HG03060 (cell line): ENCODE data around the gene RHBDD1.
A peak's percentile ranks its signal among the peaks of the same experiment; 100 is the strongest.

ENCODE experiments used
- ATAC-seq: cut with Tn5 transposase; IDR thresholded peaks from one replicate; pipeline ENCODE4 v1.9.1; 2021; ENCODE audit warnings: low read depth, moderate number of reproducible peaks; ENCODE audit not compliant: unreplicated experiment

Gene RHBDD1

DNA sequence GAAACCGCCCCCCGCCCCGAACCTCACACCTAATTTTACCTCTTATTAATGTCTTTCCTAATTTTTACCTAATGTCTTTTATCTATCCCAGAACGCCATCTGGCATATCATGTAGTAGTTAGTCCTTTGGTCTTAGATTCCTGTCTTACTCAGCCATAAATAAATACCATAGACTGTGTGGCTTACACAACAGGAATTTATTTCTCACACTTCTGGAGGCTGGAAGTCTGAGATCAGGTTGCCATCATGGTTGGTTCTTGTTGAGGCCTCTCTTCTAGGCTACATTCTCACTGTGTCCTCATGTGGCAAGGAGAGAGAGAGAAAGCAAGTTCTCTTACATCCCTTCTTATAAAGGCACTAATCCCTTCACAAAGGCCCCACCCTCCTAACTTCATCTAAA lies 46.8 kb downstream of the RHBDD1 start:
- no peak for ATAC-seq

DNA sequence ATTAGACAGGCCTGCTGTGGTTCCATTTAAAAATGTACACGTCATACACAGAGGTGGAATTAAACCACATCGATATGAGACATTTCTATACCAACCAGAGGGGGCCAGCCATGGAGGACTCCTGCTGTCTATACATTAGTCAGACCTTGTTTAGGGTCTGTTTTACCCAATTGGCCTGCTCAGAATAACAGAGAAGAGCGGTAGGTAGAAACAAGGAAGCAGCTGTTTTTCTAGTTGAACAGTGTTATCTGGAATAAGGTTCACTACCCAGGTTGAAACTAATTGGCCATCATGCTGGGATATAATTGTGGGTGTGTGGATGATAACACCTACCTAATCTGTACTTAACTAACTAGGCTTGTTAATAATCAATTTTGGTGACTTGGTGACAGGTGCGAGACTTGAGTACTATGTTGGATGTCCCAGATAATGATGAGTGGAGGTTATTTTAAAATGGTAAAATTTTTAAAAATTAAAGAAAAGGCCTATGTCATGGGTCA lies 47.5 kb downstream of the RHBDD1 start:
- ATAC-seq: no peak

DNA sequence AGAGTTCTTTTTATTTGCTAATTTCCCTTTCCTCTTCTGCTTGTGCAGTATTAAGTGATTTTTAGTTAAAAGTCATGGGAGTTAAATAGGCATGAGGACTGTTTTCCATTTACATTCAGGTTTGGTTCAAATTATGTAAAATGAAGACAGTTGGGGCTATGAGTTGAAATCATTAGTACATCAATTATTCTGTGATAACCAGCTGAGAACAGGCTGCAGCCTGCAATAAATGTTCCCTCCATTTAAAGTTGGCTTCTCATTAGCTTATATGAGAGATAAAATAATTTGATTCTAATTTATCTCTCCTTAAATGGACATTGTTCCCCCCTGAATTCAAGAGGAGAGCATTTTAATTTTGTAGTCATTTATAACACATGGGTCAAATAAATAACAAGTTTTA lies 48.3 kb downstream of the RHBDD1 start:
- ATAC-seq: no peak

DNA sequence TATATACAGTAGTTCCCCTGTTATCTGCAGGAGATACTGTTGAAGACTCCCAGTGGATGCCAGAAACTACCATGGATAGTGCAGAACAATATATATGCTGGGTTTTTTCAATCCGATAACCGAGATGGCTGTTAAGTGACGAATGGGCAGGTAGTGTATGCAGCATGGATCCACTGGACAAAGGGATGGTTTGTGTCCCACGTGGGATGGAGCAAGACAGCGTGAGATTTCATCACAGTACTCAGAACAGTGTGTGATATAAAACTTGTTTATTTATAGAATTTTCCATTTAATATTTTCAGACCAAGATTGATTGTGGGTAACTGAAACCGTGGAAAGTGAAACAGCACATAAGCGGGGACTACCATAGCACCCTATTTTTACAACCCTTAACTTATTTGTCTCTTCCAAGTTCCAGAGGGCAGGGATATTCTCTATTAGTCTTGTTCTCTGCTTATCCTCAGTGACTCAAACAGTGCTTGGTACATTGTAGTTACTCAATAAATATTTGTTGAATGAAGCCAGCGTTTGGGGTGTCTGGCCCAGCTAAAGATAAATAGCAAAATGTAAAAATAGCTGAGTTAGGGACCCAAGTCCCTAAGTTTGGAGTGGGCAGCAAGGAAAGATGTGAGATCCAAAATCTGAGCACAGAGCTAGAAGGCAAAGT lies 50.0 kb downstream of the RHBDD1 start:
- ATAC-seq: no peak

DNA sequence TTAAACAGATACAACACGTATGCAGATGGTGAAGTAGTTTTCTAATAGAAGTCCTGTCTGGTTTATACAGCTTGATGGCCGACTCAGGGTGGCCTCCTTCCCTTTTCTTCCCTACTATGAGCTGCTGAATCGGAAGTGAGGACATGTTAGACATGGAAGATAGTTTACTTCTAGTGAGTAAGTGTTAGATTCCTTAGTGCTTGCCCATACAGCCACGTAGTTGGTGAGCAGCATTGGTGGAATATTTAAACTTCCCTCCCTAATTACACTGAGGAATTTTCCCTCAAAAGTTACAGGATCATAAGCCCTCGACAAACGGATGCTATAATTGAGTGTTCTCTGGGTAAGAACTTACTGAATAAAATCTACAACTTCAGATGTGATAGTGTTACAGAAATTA lies 52.1 kb downstream of the RHBDD1 start:
- no peak for ATAC-seq

DNA sequence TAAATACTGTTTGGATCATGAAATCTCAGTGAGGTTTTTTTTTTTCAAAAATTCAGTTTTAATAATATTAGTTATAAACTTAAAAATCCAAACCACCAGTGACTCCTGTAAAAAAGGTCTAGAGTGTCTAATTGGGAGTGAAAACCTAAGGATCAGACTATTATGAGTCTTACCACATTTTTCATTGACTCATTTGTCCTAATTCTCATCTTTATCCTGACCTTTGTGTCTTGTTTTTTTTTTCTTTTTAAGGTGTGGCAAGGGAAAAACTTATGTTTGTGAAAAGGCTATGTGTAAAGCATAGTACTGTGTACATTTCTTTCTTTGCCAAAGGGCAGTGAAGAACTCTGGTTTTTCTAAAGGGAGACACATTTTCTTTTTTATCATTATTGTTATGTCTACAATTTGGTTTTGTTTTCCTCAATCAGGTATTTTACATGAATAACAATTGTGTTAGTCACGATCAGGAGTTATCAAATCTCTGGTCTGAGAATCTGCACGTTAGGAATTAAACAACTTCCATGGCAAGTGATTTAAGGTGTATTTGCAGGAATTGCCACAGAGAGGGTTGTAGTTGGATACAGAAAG lies 52.6 kb downstream of the RHBDD1 start:
- ATAC-seq: no peak

DNA sequence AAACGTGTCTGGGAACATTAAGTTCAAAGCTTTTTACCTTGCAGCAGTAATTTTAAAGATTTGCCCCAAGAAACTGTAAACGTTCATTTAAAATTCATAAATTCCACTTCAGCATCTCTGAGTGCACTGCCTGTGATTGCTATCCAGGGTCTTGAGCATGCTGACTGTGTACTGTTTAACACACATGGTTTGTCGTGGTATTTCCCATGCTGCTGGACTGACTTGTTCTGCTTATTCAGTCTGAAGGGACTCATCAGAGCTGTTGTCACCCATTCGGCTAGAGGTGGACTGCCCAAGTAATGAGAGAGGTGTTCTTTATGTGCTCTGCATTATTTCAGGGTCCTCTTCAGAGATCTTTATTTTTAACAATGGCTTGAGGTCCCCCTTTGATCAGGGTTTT lies 53.1 kb downstream of the RHBDD1 start:
- no peak for ATAC-seq

DNA sequence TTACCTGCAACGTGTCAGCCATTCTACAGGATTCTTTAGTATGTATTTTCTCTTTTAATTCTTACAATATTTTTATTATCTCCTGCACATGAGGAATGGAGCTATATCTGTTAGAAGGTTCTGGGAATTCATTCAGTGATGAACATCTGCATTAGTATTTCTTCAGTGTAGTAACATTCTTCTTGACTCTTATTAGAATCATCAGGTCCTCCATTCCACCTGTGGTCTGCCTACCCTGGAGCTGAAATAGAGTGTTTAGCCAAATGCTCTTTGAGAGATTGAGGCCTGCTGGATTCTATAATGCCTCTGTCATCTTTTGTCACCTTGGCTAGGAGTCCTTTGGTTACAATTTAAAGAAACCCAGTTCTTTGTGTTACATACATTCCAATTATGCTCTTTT lies 54.4 kb downstream of the RHBDD1 start:
- no peak for ATAC-seq

DNA sequence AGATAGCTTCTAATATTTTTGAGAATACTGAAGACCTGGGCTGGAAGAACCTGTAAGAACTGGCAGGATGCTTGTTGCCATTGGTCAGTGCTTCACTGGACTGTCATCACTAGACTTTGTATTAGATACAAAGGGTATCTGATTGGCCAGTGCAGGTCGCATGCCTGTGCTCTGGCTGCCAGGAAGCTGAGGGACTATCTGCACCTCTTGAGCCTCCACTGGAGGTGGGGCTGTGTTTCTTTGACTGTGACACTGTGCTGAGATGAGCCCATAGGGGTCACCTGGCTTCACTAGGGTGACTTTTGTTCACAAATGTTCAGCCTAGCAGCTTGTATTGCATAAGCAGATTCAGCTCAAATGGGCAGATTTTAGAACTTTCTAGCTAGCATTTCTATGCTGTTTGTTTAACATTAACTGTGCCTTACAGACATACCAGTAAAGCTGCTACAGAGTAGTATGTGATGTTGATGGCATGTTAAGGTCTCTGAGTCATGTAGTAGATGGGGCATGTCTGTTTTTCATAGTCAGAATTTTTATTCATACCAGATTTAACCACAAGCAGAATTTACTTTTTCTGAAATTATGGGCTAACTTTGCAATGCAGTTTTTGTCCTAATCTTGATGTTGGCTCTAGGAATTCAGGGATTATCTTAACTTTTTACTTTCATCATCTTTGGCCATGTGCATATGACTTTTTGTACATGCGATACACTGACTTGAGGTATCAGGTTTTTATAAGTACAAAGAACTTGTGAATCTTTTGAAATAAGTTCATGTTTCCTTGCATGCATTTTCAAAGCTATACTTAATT lies 56.1 kb downstream of the RHBDD1 start:
- no peak for ATAC-seq

DNA sequence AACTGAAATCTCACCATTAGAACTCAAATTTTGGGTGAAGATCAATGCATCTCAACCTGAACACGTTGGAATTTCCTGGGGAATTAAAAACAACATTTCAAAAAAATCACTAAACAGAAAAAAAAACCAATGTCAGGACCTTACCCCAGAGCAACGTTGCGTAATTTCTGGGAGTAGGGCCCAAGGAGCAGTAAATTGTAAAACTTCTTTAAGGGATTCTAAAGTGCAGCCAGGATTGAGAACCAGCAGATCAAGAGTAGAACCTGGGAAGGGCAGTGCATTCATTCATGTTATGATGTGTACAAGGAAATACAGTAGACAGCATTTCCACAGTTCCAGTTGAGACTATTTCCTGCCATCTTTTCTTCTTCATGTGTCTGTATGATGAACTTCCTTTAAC lies 56.9 kb downstream of the RHBDD1 start:
- ATAC-seq: no peak

DNA sequence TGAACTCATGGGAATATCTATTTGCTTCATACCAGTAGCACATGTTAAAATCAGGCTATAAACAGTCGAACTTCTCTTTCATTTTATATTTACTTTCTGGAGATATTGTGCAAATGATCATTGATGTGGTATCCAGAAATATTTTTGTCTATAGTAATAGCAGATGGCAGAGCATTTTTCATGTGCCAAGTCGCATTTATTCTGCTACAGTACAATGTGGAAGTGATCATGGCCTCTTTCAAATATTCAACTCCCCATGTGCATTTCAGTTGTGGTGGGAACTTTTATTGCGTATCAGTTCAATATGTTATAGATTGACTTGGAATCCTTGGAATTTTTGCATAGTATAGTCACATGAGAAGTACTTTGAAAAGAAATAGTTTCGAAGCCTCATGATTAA lies 57.4 kb downstream of the RHBDD1 start:
- ATAC-seq: no peak

DNA sequence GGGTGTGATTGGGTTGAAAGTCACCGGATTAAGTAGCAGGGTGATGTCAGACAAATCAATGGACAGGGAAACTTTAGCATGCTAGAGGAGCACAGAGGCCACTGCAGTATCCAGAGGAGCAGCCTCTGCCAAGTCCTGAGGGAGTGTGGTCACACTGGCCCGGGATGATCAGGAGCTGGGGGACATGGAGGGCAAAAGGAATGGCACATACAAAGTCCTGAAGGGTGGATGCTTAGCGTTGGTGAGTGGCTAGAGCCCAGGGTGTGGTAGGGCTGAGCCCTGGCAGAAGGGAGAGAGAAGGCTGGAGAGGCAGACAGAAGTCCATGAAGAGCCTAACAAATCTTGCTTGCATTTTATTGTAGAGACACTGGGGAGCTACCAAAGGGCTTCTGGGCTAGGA lies 58.9 kb downstream of the RHBDD1 start:
- no peak for ATAC-seq

DNA sequence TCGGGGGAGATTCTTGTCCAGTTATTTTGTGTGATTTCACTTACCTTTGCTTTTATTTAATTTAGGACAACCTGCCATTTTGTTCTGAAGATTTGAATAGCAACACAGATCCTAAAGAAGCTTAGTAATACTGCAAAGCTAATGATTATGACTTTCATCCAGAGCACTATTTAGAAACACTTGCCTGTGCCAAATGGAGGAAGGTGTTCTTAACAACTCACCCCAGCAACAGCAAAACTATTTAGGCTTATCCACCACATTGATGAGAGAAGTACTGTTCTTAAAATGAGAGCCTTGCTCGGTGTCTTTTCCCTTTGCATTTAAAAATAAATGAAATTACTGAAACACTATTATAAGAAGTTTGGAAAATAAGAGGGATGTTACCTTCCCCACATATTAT lies 59.7 kb downstream of the RHBDD1 start:
- ATAC-seq: no peak

DNA sequence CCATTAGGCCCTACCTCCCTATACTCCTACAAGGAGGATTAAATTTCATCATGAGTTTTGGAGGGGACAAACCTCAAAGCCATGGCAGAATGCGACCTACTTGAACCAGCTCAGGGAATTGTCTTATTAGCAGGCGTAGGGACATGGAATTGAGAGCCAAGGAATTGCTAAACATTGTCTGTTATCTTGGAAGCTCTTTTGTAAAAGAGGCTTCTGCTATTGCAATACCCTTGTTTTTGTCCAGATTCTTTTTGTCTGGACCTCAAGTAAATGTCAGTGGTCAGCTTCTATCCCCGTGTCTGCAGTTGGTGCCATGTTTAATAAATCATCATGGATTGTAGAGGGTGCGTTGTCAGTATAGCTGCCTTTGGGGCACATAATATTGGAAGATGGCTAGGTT lies 62.3 kb downstream of the RHBDD1 start:
- ATAC-seq: no peak

DNA sequence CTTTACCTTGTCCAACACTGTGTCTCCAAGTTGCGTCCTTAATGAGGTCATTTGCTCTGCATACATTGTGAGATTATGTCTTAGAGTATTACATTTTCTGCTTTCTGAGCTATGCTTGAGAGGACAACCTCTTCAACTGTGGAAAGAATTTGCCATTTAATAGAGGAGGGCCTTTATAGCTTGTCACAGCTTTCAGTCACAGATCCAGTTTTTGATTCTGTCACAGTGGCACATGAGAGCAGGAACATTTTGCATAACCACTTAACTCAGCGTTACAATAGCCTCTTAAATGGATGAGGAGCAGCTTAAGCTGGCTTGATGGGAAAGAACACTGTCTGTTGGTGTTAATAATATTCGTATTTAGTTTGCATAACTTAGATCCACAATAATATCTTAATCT lies 63.0 kb downstream of the RHBDD1 start:
- ATAC-seq: no peak

DNA sequence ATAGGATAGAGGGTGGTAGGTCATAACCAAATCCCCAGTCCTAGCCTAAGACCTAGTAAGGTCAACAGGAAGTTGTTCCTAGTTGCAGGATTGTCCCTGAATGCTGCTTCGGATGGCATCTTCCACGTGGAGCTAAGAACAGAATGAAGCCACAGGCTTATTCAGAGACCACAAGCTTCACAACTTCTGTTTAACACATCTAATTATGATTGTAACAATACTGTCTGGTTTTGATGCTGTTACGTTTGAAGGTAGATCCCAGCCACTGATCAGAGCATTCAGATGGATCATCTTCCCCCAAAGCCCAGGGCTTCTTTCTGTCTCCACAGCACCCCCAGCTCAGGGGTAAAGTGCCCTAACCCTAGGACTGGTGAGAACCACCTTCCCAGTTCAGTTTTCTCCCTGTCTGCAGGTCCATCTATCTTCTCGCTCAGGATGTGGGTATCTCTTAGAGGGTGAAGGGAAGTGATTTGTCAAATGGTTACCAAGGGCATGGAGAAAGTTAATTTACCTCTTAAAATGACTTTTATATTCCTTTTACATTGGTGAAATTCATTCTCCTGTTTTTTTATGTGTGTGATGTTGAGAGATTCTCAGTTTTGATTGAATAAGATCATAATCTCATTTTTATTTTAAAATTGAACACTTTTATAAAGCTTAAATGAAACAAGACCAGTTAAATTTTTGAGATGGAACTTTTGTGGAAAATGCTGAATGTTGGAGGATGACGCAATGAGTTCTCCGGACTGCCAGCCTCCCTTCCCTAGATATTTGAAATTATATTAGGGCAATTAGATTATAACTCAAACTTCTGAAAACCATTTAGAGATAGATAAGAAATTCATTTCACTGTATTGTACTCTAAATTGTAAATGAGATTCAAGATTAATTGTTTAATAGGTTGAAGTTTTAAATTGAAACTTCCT lies 66.5 kb downstream of the RHBDD1 start:
- ATAC-seq: no peak

DNA sequence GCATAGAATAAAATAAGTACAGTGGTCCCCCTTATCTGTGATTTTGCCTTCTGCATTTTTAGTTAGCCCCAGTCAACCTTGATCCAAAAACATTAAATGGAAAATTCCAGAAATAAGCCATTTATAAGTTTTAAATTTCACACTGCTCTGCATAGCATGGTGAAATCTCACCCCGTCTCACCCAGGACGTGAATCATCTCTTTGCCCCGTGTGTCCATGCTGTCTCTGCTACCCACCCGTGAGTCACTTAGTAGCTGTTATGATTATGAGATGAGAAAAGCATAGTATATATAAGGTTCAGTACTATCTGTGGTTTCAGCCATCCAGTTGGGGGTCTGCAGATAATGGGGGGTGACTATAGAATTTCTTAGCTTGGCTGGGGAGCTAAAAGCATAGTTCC lies 67.3 kb downstream of the RHBDD1 start:
- no peak for ATAC-seq

DNA sequence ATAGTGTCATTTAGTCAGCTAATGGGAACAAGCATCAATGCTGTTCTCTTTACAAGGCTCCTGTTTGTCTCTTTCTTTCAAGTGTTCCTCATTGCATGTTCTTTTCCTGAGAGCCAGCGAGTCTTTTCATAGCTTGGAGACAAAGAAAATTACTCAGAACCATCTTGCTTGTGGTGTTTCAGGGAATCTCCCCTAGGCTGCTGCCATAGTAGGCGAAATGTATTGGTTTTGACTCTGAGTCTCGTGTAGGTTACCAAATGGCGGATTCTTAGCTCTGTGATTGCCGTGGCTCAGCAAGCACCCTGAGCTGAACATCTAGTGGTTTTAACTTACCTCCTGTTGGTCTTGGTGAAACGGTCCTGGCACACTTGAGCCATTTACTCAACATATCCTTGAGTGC lies 68.7 kb downstream of the RHBDD1 start:
- peak; percentile 23 for ATAC-seq

DNA sequence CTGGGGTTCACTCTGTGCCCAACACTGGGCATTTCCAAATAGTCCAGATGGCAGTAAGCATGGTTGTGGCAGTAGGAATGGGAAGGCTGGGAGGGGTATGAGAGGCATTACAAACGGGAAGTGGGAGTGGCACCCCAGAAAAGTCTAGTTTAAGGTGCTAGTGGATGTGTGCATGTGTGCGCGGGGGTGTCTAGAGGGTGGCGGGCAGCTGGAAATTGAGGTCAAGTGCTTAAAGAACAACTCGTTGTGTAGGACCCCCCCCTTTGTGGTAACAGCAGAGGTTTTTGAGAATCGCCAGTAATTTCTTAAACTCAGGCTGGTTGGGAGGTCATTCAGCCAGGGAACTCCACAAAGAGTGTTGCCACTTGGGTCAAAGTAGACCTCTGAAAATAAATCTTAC lies 69.9 kb downstream of the RHBDD1 start:
- no peak for ATAC-seq

DNA sequence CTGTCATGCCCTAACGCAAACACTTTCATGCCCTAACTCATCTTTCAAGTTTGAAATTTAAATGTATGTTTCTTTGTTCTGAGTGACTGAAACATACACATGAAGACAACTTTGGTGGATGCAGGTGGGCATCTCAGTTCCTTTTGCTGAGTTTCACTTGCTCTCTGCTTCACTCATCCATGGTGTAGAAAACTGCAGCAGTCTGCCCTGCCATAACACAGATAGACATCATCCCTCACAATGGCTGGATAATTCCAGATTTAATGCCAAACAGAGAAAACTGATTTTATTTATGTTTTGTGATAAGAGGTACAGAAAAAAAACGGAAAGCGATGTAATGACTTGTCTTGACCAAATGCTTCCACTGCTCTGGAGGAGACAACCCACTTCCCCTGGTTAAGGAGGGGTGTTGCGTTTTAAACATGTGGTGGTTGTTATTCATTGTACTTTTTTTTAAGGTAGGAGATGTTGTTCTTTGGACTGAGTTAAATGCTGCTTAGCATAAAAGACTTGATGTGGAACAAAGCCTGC lies 70.4 kb downstream of the RHBDD1 start:
- peak; percentile 85 for ATAC-seq
